Ammon's horn (tissue), 1 donor: ENCODE results near the gene FRMD1.

Experiments used
- DNase-seq: peaks from one replicate; pipeline ENCODE4 v3.0.0-alpha.2; 2016; ENCODE audit warnings: low spot score

FRMD1 gene

DNA sequence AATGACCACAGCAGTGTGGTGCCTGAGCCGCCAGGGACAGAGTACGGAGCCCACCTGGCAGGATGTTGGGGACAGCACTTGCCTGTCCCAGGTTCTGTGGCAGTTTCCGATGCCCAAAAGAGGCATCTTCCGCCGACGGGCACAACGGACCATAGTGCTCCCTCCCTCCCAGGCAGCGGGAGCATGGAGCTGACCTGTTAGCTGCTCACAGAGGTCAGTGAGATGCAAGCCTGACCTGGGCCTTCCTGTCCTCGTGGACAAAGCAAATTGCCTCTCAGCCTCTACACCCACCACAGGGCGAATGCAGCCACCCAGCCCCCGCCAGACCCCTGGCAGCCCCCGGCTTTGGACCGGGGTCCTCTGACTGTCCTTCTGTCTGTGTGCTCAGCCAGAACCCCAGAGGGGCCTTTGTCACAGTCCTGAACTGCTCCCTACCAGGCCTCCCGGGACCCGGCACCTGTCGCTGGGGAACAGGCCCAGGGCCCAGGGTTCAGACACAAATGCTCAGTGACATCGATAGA is 16.2 kb upstream of the FRMD1 start:
- DNase-seq, result no peak

DNA sequence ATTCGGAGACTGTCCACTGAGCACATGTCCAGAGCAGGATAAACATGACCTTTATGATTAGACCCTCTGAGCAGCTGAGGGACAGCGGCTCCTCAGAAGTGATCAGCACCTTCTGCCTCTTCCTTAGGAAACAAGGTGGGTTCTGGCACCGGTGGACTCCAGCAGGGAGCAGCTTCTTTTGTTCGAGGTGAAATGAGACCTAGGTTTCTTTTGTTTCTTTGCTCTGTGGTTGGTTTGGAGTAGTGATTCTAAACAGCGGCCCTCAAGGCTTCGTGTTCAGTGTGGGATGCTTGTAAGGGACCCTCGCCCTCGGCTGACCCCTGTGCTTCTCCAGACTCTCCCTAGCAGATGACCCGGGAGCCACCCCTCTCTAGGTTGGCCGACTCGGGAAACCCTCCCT is 14.6 kb upstream of the FRMD1 start:
- DNase-seq, result no peak

DNA sequence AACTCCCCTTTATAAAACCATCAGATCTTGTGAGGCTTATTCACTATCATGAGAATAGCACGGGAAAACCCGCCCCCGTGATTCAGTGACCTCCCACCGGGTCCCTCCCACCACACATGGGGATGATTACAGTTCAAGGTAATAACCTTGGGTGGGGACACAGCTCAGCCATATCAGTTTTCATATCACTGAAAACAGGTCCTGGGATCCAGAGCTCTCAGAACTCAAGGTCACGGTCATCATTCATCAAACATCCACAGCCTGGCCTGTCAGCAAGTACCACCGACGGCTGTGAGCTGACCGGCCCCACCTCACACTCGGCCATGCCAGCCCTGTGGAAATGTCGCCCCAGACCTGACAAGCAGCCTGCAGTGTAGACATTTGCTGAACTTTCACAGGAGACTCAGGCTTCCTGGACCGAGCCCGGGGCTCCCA is 14.1 kb upstream of the FRMD1 start:
- no peak for DNase-seq

- no peak for DNase-seq
Observed at GRCh38 chr6:168092541-168092940, 13.5 kb upstream of the FRMD1 start.

DNA sequence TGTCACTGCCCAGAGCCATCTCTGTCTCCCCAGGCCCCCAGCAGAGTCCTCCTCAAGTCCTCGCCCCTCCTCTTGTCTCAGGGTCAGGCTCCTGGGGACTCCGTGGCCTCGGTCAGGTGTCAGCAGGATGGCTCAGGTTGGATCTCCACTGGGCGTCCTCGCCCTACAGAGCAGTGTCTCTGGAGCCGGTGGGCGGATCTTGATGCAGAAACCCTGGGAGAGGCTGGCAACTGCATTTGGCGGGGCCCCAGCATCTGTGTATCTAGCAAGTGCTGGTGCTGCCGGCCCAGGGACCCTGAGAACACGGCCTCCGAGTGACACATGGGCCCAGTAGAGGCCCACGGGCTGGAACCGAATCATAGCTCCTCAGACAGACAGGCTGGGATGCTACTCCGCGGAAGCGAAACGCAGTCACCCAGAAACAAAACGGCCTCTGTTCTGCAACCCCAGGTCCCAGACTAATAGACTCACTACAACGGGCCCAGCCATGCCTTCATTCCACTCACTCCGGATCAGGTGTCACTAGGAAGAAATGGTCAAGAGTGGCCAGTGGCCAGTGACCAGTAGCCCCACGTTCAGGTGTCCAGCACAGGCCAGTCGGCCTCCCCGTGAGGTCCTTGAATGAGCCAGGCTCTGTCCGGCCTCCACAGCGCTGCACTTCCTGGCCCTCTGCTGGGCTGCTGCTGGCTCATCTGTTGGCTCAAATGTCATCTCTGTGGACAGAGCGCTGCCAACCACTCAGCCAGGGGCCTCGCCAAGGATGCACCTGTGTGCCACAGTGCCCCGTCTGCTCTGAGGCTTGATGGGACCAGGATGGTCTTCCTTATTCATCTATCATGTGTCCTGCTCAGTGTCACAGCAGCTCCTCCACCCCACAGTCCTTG is 12.6 kb upstream of the FRMD1 start:
- DNase-seq, result no peak

- no peak for DNase-seq
Observed at GRCh38 chr6:168090706-168091105, 11.7 kb upstream of the FRMD1 start.

GRCh38 chr6:168090064-168090690 is 11.2 kb upstream of the FRMD1 start:
- no peak for DNase-seq

DNA sequence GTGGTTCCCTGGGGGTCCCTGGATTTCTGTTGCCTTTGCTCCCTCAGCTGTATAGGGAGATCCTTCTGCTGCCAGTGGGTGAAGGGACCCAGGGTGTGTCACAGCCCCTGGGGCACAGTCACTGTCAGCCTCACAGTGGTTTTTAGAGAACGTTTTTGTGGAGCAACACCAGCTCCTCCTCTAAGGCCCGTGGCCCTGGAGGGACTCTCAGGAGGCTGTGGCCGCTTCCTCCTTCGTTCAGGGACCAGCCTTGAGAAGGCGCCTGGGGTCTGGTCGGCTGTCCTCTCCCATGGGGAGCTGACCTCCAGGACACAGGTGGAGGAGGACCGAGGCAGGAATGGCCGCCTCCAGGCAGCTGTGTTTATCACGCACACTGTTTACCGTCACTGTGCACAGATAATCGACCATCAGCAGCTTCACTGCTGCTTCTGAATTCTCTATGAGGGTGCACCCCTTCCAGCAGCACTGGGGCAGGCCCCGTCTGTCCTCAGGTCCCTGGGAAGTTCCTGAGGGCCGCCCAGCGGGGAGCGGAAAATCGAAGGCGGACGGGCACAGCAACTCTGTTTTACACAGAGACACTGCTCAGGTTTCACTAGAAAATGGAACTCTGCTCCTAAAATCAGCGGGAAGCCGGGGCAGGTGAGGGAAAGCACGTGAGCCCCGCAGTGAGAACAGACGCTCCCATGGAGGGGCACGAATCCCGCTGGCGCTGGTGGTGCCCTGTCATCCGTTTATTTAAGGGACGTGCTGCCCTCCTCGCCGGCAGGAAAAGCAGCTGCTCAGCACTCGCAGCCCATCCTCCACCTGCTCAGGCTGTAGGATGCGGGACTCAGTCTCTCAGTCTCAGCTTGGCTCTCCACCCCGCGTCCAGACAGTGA is 10.4 kb upstream of the FRMD1 start:
- no peak for DNase-seq

- DNase-seq, result peak; percentile 21
Observed at GRCh38 chr6:168088161-168089053, 9.4 kb upstream of the FRMD1 start.

- DNase-seq, result no peak
Observed at GRCh38 chr6:168087436-168088160, 8.6 kb upstream of the FRMD1 start.

GRCh38 chr6:168086616-168087015 is 7.6 kb upstream of the FRMD1 start:
- DNase-seq, result no peak

GRCh38 chr6:168086066-168086465 is 7.1 kb upstream of the FRMD1 start:
- no peak for DNase-seq

- DNase-seq, result no peak
Observed at GRCh38 chr6:168084465-168085160, 5.6 kb upstream of the FRMD1 start.

DNA sequence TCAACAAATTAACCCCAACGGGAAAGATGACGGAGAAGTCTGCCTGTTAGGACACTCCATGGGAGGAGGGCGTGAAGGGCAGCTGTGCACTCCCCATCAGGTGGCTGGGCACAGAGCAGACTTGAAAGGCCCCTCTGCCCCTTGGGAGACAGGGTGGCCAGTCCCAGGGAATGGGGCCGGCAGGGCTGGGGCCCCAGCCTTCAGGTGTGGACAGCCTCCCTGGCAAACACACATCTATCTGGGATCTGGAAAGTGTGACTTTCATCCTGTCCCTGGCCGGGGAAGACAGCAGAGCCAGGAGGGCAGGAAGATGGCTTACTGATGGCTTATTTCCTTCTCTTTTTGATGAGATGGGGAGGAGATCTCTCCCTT is 4.5 kb upstream of the FRMD1 start:
- DNase-seq, result no peak

DNA sequence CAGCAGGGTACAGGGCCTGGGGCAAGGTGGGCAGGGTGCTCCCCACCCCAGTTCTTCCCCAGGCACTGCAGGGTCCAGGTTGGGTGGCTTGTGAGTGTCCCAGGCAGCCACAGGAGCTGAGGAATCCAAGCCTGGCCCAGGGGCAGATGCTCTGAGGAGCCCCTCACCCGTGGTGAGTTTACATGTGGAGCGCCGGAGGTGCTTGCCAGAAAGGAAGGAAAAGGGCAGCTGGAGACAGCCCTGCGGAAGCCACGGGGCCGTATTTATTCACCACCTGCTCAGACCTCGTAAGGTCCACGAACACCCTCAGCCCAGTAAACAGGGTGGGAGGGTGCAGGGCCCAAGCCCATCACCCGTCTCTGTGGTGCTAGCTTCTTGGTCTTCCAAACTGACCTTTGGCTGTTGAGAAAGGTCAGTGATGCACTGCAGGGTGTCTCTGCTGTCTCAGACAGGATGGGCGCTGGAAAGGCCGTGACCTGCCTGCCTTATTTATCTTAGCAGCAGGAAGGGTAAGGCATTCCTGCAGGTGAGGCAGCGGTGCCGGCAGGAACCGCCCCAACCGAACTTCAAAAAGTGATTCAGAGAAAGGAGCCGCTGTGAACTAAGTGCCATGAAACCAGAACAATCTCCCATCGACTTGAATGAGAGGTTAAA is 4.0 kb upstream of the FRMD1 start:
- DNase-seq, result no peak

DNA sequence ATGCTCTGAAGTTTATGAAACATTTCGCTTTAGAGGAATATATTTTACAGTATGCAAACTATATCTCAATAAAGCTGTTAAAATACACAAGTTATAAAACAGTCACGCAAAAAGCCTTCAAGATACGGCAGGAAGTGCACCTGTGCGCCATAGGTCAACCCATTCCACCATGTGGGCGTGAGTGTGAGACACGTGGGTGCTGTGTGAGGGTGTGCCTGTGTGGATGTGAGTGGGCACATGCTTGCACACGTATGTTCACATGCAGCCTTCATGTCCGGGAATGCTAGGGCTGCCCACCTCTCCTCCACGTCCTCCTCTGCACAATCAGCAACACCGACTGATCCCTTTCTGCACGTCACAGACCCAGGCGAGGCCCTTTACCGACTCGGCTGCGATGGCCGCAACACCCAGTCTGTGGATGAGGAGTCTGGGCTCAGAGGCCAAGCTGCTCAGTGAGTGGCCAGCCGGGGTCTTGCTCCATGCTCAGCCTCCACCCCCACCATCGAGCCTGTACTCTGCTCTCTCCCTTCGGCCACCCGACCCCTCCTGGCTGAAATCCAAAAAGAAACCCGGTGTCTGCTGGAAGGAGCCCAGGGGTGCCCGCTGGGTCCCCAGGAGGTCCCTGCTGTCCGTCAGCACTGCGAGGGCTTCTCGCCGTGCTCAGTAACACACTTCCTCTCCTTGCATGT is 3.0 kb upstream of the FRMD1 start:
- DNase-seq, result no peak

DNA sequence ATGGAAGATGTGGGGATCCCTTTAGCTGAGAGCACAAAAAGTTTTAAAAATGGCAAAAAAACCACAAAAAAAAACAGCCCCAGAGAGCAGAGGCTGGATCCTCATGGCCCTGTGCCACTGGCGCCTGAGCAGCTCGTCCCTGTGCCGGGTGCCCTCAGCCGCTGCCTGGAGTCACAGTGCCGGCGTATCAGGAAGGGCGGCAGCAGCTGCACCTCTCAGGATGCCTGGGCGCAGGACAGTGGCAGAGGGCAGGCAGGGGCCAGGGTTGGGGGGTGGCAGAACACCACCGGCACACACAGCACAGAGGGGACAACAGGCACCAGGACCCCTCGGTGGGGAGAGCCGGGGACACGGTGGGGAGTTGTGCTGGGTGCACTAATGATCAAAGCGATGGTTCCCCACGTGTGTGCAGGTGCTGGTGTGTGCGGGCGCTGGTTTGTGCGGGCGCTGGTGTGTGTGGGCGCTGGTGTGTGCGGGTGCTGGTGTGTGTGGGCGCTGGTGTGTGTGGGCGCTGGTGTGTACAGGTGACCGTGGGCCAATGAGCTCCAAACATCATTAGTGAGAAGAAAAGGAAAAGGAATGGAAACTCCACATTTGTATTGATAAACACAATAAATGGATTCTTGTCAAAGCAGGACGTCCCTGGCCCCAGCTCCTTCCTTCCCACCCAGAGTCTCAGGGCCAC is 1.5 kb upstream of the FRMD1 start:
- no peak for DNase-seq
